ENCODE data around the gene CCDC110. TPM values are rescaled to one million over a fixed set of nuclear protein-coding genes. Genes with fewer than 3 reads are reported as not detected.

The CCDC110 gene
- total RNA-seq: 0.81 and 0.98 TPM in 2 replicates

GRCh38 chr4:185471235-185472102, at the start of gene CCDC110:
Gene CCDC110 (minus strand): TSS chr4:185471733. CDS start chr4:185471683, 50 bp downstream.

GRCh38 chr4:185425647-185426352, 45.7 kb downstream of the CCDC110 start, which contains the start of gene UFSP2:
Gene UFSP2 (minus strand): TSS chr4:185425964. CDS start chr4:185425868, 96 bp downstream.

GRCh38 chr4:185396724-185397385, 74.7 kb downstream of the CCDC110 start, which contains the start of gene ANKRD37:
Gene ANKRD37 (plus strand): TSS chr4:185396841. CDS start chr4:185396924, 83 bp downstream.

DNA sequence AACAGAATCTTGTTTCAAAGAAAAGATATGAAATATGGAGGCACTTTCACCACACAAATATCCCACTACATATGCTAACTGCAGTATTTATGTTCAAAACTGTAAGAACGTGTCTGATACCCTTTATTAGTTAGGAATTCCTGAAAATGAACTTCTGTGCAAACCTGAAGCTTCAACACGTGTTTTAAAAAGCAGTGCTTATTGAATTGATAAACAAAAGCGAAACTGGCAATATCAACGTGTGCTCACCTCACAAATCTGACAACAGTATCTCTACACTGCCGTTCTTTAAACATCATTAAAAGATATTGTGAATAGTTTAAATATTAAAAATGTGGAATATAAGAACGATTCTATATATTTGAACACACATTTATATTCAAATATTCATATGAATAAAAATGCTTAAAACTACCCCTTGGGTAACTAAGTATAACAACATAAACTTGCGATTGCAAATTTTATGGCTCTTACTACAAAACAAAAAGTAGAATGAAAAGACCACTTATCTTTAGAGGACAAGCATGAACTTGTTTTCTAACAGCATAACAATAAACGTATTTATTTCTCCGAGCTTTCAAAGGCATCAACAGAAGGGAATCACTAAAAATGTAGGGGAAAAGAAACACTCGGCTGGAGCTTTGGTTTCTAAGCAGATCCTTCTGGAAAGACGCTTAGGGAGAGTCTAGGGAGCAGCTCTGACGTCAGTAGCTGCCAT, 76.1 kb downstream of the CCDC110 start, which contains the start of gene LRP2BP:
LRP2BP (minus strand) TSS at position 687 of the 718 bp plus-strand sequence. CDS start 17,738 bp downstream, outside the sequence.

Other genes with a start within 250 kb of the CCDC110 start
- 0.37 and 1.1 TPM in 2 replicates for gene LRP2BP, start 75.8 kb downstream of the CCDC110 start, total RNA-seq
- gene ANKRD37, start 74.9 kb downstream of the CCDC110 start, total RNA-seq: 5.7 and 6.9 TPM in 2 replicates
- gene UFSP2, start 45.8 kb downstream of the CCDC110 start, total RNA-seq: 20.9 and 22.2 TPM in 2 replicates
- 12.6 and 18.0 TPM in 2 replicates for gene PDLIM3, start 63.8 kb upstream of the CCDC110 start, total RNA-seq